Uterus (tissue), 4 donors: ENCODE data around the gene XYLT1. TPM values are rescaled to one million over a fixed set of nuclear protein-coding genes. Genes with fewer than 3 reads are reported as not detected.
"Not testable (repeated sequence)": the region's sequence is repeated elsewhere in the genome, so short reads cannot be mapped to it uniquely, and the experiment has no call there.

ENCODE experiments used
- DNase-seq, 2 donors: peaks; one replicate each; pipeline ENCODE4 v3.0.0-alpha.2; 2019 to 2020
- H3K27ac ChIP-seq, 2 donors: fragments of 200-600 bp; sonication (generic); 1 replicate in 1 of 2; 2 replicates in 1 of 2; pipeline ENCODE4 v1.5.1; 2016 to 2018
- H3K27me3 ChIP-seq, 2 donors: fragments of 200-600 bp; sonication (generic); one replicate each; pipeline ENCODE4 v1.5.1; 2018 to 2019; ENCODE audit warnings: control low read depth in 1 of 2
- H3K36me3 ChIP-seq, 2 donors: fragments of 200-600 bp; sonication (generic); one replicate each; pipeline ENCODE4 v1.5.1; 2019; ENCODE audit warnings: control low read depth in 1 of 2
- H3K4me1 ChIP-seq, 2 donors: fragments of 200-600 bp; sonication (generic); one replicate each; pipeline ENCODE4 v1.5.1; 2018 to 2019; ENCODE audit warnings: control low read depth in 1 of 2
- H3K4me3 ChIP-seq, 2 donors: fragments of 200-600 bp; sonication (generic); 1 replicate in 1 of 2; 2 replicates in 1 of 2; pipeline ENCODE4 v1.5.1; 2018 to 2019; ENCODE audit warnings: mild to moderate bottlenecking in 1 of 2
- H3K9me3 ChIP-seq, 2 donors: fragments of 200-600 bp; sonication (generic); one replicate each; pipeline ENCODE4 v1.5.1; 2019; ENCODE audit warnings: control low read depth in 1 of 2
- CTCF ChIP-seq, 4 experiments: fragments of 200-600 bp in 2 of 4; fragments of 450-650 bp in 2 of 4; sonication (generic) in 2 of 4; IDR thresholded peaks; one replicate each; pipeline ENCODE4 v1.5.1; 2016 to 2019; ENCODE audit warnings: antibody characterized with exemption in 4 of 4, mild to moderate bottlenecking in 2 of 4, moderate library complexity in 1 of 4
- POLR2A ChIP-seq, 2 donors: fragments of 450-650 bp; IDR thresholded peaks; one replicate each; pipeline ENCODE4 v1.6.1; 2016; ENCODE audit warnings: antibody characterized with exemption in 2 of 2, mild to moderate bottlenecking in 1 of 2, moderate library complexity in 1 of 2
- intact Hi-C: fragments of 100-400 bp; cut with DNase I; formaldehyde crosslinking; loops from one replicate; pipeline ENCODE4 v1.15.1; 2023; ENCODE audit warnings: low total_unique reads
- total RNA-seq, 4 donors: library from RNA; depleted of rRNA in 3 of 4; stranded (reverse); fragments of >200 nt in 3 of 4; gene quantifications; one replicate each; pipeline versions ENCODE4 v1.1.0 to v1.2.4, GENCODE V29; 2014 to 2023
- donor health status: DM: yes; HTN: yes; CAD: no.

The XYLT1 gene
- total RNA-seq, 4 donors from 2014 or later = 1.5 to 42.2 (median 15.7) TPM

- H3K36me3 ChIP-seq = no peaks in the 10 kb centered on the region
- intact Hi-C loops = no loop called here
- H3K9me3 ChIP-seq = no peaks in the 10 kb centered on the region
- no peak overlapping the region for H3K4me3 ChIP-seq
- no peaks in the 10 kb centered on the region for H3K4me1 ChIP-seq
- TF ChIP-seq POLR2A (IDR thresholded peaks at IDR 0.05) = no peak
- TF ChIP-seq CTCF (IDR thresholded peaks at IDR 0.05) = no peak
- H3K27ac ChIP-seq = no peak overlapping the region
- DNase-seq = no peak
- H3K27me3 ChIP-seq = no peaks in the 10 kb centered on the region
Observed at GRCh38 chr16:17508303-17508702, 37.5 kb upstream of the XYLT1 start.

GRCh38 chr16:17507516-17507915 is 36.8 kb upstream of the XYLT1 start:
- H3K4me3 ChIP-seq, H3K36me3 ChIP-seq, DNase-seq, H3K9me3 ChIP-seq, intact Hi-C loops, H3K27me3 ChIP-seq, H3K27ac ChIP-seq, H3K4me1 ChIP-seq: not testable (repeated sequence)

- DNase-seq, intact Hi-C loops, H3K4me1 ChIP-seq, H3K4me3 ChIP-seq, H3K36me3 ChIP-seq, H3K27me3 ChIP-seq, H3K27ac ChIP-seq, H3K9me3 ChIP-seq: not testable (repeated sequence)
Observed at GRCh38 chr16:17505828-17506227, 35.1 kb upstream of the XYLT1 start.

GRCh38 chr16:17504050-17504449 is 33.3 kb upstream of the XYLT1 start:
- Histone ChIP-seq H3K4me1 (no peaks in the 10 kb centered on the region), H3K4me3 (no peak overlapping the region), H3K27ac (no peak overlapping the region), H3K9me3 (no peaks in the 10 kb centered on the region), H3K27me3 (no peaks in the 10 kb centered on the region), H3K36me3 (no peaks in the 10 kb centered on the region)
- intact Hi-C loops = no loop called here
- DNase-seq = no peak
- TF ChIP-seq POLR2A (IDR thresholded peaks at IDR 0.05) = no peak
- no peak for TF ChIP-seq CTCF (IDR thresholded peaks at IDR 0.05)

GRCh38 chr16:17503331-17503730 is 32.6 kb upstream of the XYLT1 start:
- no peak overlapping the region for H3K27ac ChIP-seq
- no peaks in the 10 kb centered on the region for H3K9me3 ChIP-seq
- H3K36me3 ChIP-seq = no peaks in the 10 kb centered on the region
- H3K4me1 ChIP-seq = no peaks in the 10 kb centered on the region
- no peak overlapping the region for H3K4me3 ChIP-seq
- intact Hi-C loops = no loop called here
- no peaks in the 10 kb centered on the region for H3K27me3 ChIP-seq
- TF ChIP-seq CTCF (IDR thresholded peaks at IDR 0.05) (no peak), POLR2A (IDR thresholded peaks at IDR 0.05) (no peak)
- no peak for DNase-seq

GRCh38 chr16:17501321-17501720 is 30.6 kb upstream of the XYLT1 start:
- H3K4me1 ChIP-seq = no peaks in the 10 kb centered on the region

More at GRCh38 chr16:17501321-17501720, 30.6 kb upstream of the XYLT1 start:
- no peaks in the 10 kb centered on the region for H3K36me3 ChIP-seq
- no peaks in the 10 kb centered on the region for H3K9me3 ChIP-seq
- TF ChIP-seq POLR2A (IDR thresholded peaks at IDR 0.05) = no peak
- TF ChIP-seq CTCF (IDR thresholded peaks at IDR 0.05) = no peak
- no peak overlapping the region for H3K27ac ChIP-seq
- no peak overlapping the region for H3K4me3 ChIP-seq
- intact Hi-C loops = no loop called here
- no peaks in the 10 kb centered on the region for H3K27me3 ChIP-seq
- no peak for DNase-seq
